PC-9 (cell line): ENCODE data around the gene MRGPRX2.

Source experiments
- CTCF ChIP-seq: fragments of 200-600 bp; sonication (generic); conservative IDR thresholded peaks from 2 replicates; pipeline ENCODE4 v1.6.1; 2017; ENCODE audit warnings: mixed run types, antibody characterized with exemption, mild to moderate bottlenecking, moderate library complexity
- EZH2 ChIP-seq: fragments of 200-600 bp; sonication (generic); IDR thresholded peaks from 2 replicates; pipeline ENCODE4 v1.8.0; 2017; ENCODE audit warnings: antibody characterized with exemption, low read depth

- TF ChIP-seq CTCF (no peak), EZH2 (no peak)
Measured at GRCh38 chr11:19075636-19076035, 15.1 kb upstream of the MRGPRX2 start.
